GM12891 (cell line): ENCODE measurements around the gene MAN2B1.

Experiments used
- DNase-seq: peaks from one replicate; pipeline ENCODE4 v3.0.0; 2011; ENCODE audit warnings: low spot score; ENCODE audit not compliant: insufficient read length
- FAIRE-seq: peaks from 2 replicates; lab custom pipeline; 2011; peaks lifted over from hg19 to GRCh38; lab: Jason Lieb, UNC
- PAX5 ChIP-seq: IDR thresholded peaks from 2 replicates; pipeline ENCODE4 v1.6.1; 2011; ENCODE audit warnings: low read length, moderate library complexity, mild to moderate bottlenecking; ENCODE audit not compliant: insufficient read depth, severe bottlenecking
- POLR2A ChIP-seq: IDR thresholded peaks from 2 replicates; pipeline ENCODE4 v1.6.1; 2011; ENCODE audit warnings: low read depth, low read length, control low read depth
- POLR2AphosphoS5 ChIP-seq: IDR thresholded peaks from 2 replicates; pipeline ENCODE4 v1.6.1; 2011; ENCODE audit warnings: low read depth, low read length, control low read depth
- POU2F2 ChIP-seq: IDR thresholded peaks from 2 replicates; pipeline ENCODE4 v1.6.1; 2011; ENCODE audit warnings: low read depth, mild to moderate bottlenecking, control low read depth, low read length, moderate library complexity
- SPI1 ChIP-seq: IDR thresholded peaks from 2 replicates; pipeline ENCODE4 v1.6.1; 2011; ENCODE audit warnings: low read depth, low read length, control low read depth
- TAF1 ChIP-seq: IDR thresholded peaks from 2 replicates; pipeline ENCODE4 v1.6.1; 2011; ENCODE audit warnings: low read depth, low read length, control low read depth

Gene MAN2B1

GRCh38 chr19:12603714-12604113, 62.8 kb downstream of the MAN2B1 start:
- TF ChIP-seq POLR2A (no peak), POU2F2 (peak; percentile 86; the same call in 1 of the 2 replicates), POLR2AphosphoS5 (no peak), SPI1 (no peak)
- FAIRE-seq: peak; percentile 85
- peak; percentile 41 for DNase-seq

DNA sequence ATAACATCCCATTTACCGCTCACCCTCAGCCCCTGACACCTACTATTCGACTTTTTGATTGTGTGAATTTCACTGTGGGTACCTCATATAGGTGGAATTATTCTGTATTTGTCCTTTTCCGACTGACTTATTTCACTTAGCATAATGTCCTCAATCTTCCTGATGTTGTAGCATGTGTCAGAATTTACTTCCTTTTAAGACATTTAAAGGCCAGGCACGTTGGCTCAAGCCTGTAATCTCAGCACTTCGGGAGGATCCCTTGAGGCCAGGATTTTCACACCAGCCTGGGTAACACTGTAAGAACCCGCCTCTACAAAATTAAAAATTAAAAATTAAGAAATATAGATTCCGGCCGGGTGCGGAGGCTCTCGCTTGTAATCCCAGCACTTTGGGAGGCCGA, 68.9 kb downstream of the MAN2B1 start:
- DNase-seq (no peak), FAIRE-seq (no peak)
- TF ChIP-seq POLR2A (no peak), TAF1 (no peak), POU2F2 (no peak), POLR2AphosphoS5 (no peak), PAX5 (no peak), SPI1 (no peak)

GRCh38 chr19:12596927-12597548, 69.5 kb downstream of the MAN2B1 start:
- no peak for FAIRE-seq
- no peak for DNase-seq
- TF ChIP-seq TAF1: no peak
- TF ChIP-seq POLR2A: no peak
- no peak for TF ChIP-seq PAX5
- TF ChIP-seq POLR2AphosphoS5: no peak
- no peak for TF ChIP-seq POU2F2
- no peak for TF ChIP-seq SPI1
